ENCODE measurements around the gene GAS6. TPM values are rescaled to one million over a fixed set of nuclear protein-coding genes. Genes with fewer than 3 reads are reported as not detected.

GAS6 gene
- total RNA-seq, 1 donor from 2014 or later = 14.8 TPM

GRCh38 chr13:113840541-113841352 lies 23.1 kb downstream of the GAS6 start:
- Mint-ChIP-seq H3K4me3 (ENCODE audit: unreplicated experiment) (no peak overlapping the region), H3K36me3 (ENCODE audit: unreplicated experiment) (peaks cover 3% of the 10 kb centered on the region), H3K9me3 (ENCODE audit: unreplicated experiment) (no peaks in the 10 kb centered on the region)

DNA sequence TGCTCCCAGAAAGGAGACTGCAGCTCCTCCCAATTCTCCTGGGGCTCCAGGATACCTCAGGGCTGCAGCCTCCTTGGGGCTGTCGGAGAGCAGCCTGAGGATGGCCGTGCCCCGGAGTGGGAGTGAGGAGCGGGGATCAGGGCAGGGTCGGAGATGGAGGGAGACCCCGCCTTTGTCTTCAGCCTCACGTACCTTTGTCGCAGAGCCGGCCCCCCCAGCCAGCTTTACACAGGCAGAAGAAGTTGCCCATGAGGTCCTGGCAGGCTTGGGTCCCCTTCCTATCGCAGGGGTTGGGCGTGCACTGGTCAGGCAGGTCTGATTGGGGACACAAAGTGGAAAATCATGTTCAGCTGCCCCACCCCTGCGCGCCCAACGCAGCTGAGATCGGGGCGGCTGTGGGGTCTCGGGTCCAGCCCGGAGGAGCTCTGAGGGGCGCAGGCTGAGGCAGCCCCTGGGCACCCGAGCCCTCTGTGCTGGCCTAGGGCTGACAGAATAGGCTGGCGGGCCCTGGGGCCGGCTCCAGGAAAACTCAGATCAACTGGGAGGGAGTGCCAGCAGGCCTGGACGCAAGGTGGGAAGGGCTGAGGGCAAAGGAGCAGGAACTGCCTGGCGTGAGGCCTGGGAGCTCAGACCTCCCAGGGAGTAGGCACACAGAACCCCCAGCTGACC lies 24.2 kb downstream of the GAS6 start:
- TF ChIP-seq, protein P1, sequence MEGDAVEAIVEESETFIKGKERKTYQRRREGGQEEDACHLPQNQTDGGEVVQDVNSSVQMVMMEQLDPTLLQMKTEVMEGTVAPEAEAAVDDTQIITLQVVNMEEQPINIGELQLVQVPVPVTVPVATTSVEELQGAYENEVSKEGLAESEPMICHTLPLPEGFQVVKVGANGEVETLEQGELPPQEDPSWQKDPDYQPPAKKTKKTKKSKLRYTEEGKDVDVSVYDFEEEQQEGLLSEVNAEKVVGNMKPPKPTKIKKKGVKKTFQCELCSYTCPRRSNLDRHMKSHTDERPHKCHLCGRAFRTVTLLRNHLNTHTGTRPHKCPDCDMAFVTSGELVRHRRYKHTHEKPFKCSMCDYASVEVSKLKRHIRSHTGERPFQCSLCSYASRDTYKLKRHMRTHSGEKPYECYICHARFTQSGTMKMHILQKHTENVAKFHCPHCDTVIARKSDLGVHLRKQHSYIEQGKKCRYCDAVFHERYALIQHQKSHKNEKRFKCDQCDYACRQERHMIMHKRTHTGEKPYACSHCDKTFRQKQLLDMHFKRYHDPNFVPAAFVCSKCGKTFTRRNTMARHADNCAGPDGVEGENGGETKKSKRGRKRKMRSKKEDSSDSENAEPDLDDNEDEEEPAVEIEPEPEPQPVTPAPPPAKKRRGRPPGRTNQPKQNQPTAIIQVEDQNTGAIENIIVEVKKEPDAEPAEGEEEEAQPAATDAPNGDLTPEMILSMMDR (IDR thresholded peaks at IDR 0.05) = no peak
- Mint-ChIP-seq H3K9me3 (ENCODE audit: unreplicated experiment) (no peaks in the 10 kb centered on the region), H3K4me3 (ENCODE audit: unreplicated experiment) (no peak overlapping the region), H3K36me3 (ENCODE audit: unreplicated experiment) (no peaks in the 10 kb centered on the region), H3K4me1 (ENCODE audit: unreplicated experiment) (peaks cover 22% of the 10 kb centered on the region), H3K27ac (ENCODE audit: unreplicated experiment) (no peak overlapping the region), H3K27me3 (ENCODE audit: unreplicated experiment) (no peaks in the 10 kb centered on the region)
- DNase-seq (ENCODE audit: extremely low spot score, unreplicated experiment) = no peak

More at GRCh38 chr13:113840541-113841352, 23.1 kb downstream of the GAS6 start:
- peaks cover 20% of the 10 kb centered on the region for H3K4me1 Mint-ChIP-seq (ENCODE audit: unreplicated experiment)
- H3K27ac Mint-ChIP-seq (ENCODE audit: unreplicated experiment) = no peak overlapping the region
- no peaks in the 10 kb centered on the region for H3K27me3 Mint-ChIP-seq (ENCODE audit: unreplicated experiment)
- TF ChIP-seq, protein P1 (IDR thresholded peaks at IDR 0.05) = no peak
- no peak for DNase-seq (ENCODE audit: extremely low spot score, unreplicated experiment)

- no peak for DNase-seq (ENCODE audit: extremely low spot score, unreplicated experiment)
- no peak overlapping the region for H3K4me3 Mint-ChIP-seq (ENCODE audit: unreplicated experiment)
- H3K9me3 Mint-ChIP-seq (ENCODE audit: unreplicated experiment) = no peaks in the 10 kb centered on the region
- H3K4me1 Mint-ChIP-seq (ENCODE audit: unreplicated experiment) = peaks cover 22% of the 10 kb centered on the region
- TF ChIP-seq, protein P1 (IDR thresholded peaks at IDR 0.05) = no peak
- no peaks in the 10 kb centered on the region for H3K36me3 Mint-ChIP-seq (ENCODE audit: unreplicated experiment)
- no peak overlapping the region for H3K27ac Mint-ChIP-seq (ENCODE audit: unreplicated experiment)
- H3K27me3 Mint-ChIP-seq (ENCODE audit: unreplicated experiment) = no peaks in the 10 kb centered on the region
Measured at GRCh38 chr13:113838711-113839201, 25.1 kb downstream of the GAS6 start.

DNA sequence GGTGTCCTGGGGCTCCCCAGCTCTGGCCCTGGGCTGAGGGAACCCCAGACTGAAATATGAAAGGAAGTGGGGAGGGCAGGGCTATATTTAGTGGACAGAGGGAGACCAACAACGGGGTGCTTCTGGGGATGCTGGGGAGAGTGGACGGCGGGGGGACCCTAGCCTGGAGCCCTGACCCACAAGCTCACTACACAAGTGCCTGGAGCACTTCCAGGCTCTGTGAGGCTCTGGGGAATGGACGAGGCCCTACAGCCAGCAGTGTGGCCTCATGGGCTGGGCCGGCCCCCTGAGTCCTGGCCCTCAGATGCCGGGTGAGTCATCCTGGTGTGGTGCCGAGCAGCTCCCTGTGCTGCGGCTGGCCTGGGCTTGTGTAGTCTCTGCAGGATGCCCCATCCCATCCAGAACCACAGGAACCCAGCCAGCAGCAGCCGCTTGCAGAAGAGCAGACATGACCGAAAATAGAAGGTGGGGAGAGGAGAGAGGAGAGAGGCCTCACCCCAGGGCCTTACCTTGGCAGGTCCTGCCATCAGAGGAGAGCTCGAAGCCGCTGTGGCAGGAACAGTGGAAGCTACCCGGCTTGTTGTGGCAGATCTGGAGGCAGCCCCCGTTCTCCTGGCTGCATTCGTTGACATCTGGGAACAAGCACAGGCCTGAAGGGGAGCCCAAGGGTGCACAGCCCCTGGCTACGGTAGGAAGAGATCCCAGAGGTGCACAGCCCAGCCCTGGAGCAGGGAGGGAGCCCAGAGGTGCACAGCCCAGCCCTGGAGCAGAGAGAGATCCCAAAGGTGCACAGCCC lies 26.1 kb downstream of the GAS6 start:
- peak; percentile 95 for DNase-seq (ENCODE audit: extremely low spot score, unreplicated experiment)
- Mint-ChIP-seq H3K4me1 (ENCODE audit: unreplicated experiment) (peaks cover 22% of the 10 kb centered on the region), H3K27me3 (ENCODE audit: unreplicated experiment) (no peaks in the 10 kb centered on the region), H3K9me3 (ENCODE audit: unreplicated experiment) (no peaks in the 10 kb centered on the region), H3K36me3 (ENCODE audit: unreplicated experiment) (no peaks in the 10 kb centered on the region), H3K27ac (ENCODE audit: unreplicated experiment) (peak overlapping the region; percentile 97), H3K4me3 (ENCODE audit: unreplicated experiment) (peak overlapping the region; percentile 52)
- TF ChIP-seq, protein P1 (IDR thresholded peaks at IDR 0.05) = no peak
